DOHH2 (cell line): ENCODE results near the gene WWP2.

ENCODE experiments used
- H3F3A ChIP-seq: fragments of 200-600 bp; sonication (generic), shearing (Covaris generic); 2 replicates; pipeline ENCODE4 v1.6.0; 2016; ENCODE audit warnings: antibody characterized with exemption, mild to moderate bottlenecking; ENCODE audit not compliant: control insufficient read depth, insufficient read depth
- H3K27ac ChIP-seq: fragments of 200-600 bp; sonication (generic); 2 replicates; pipeline ENCODE4 v1.5.1; 2014; ENCODE audit warnings: low read depth, mild to moderate bottlenecking, low read length, moderate library complexity
- H3K27me3 ChIP-seq: fragments of 200-600 bp; sonication (generic); 2 replicates; pipeline ENCODE4 v1.6.1; 2014; ENCODE audit warnings: mild to moderate bottlenecking, low read length, mixed read lengths; ENCODE audit not compliant: control insufficient read depth
- H3K36me3 ChIP-seq: fragments of 200-600 bp; sonication (generic); 2 replicates; pipeline ENCODE4 v1.6.1; 2014; ENCODE audit warnings: mild to moderate bottlenecking, low read length, moderate library complexity, mixed read lengths; ENCODE audit not compliant: control insufficient read depth
- H3K4me1 ChIP-seq: fragments of 200-600 bp; sonication (generic); 2 replicates; pipeline ENCODE4 v1.6.1; 2014; ENCODE audit warnings: mild to moderate bottlenecking, low read length, mixed read lengths; ENCODE audit not compliant: control insufficient read depth
- H3K4me2 ChIP-seq: fragments of 200-600 bp; sonication (generic); 2 replicates; pipeline ENCODE4 v1.6.0; 2014; ENCODE audit warnings: mild to moderate bottlenecking, low read length, moderate library complexity
- H3K4me3 ChIP-seq: fragments of 200-600 bp; sonication (generic); 2 replicates; pipeline ENCODE4 v1.5.1; 2014; ENCODE audit warnings: mild to moderate bottlenecking, low read length, mixed read lengths
- H3K79me2 ChIP-seq: fragments of 200-600 bp; sonication (generic); 2 replicates; pipeline ENCODE4 v1.6.1; 2014; ENCODE audit warnings: mild to moderate bottlenecking, low read length, mixed read lengths; ENCODE audit not compliant: control insufficient read depth
- H3K9me2 ChIP-seq: fragments of 200-600 bp; sonication (generic); replicated peaks from 2 replicates; pipeline ENCODE4 v1.6.1; 2014; ENCODE audit warnings: mild to moderate bottlenecking, low read length, mixed read lengths; ENCODE audit not compliant: control insufficient read depth
- H3K9me3 ChIP-seq: fragments of 200-600 bp; sonication (generic); 2 replicates; pipeline ENCODE4 v1.6.1; 2014; ENCODE audit warnings: antibody characterized with exemption, low read length, mixed read lengths; ENCODE audit not compliant: control insufficient read depth, insufficient read depth
- H4K20me1 ChIP-seq: fragments of 200-600 bp; sonication (generic); 2 replicates; pipeline ENCODE4 v1.6.0; 2014; ENCODE audit warnings: low read depth, mild to moderate bottlenecking, antibody characterized with exemption, low read length, moderate library complexity; ENCODE audit not compliant: control insufficient read depth, insufficient read depth
- CTCF ChIP-seq: fragments of 200-600 bp; sonication (generic); IDR thresholded peaks from one replicate; pipeline ENCODE4 v1.5.1; 2014; ENCODE audit warnings: antibody characterized with exemption, mild to moderate bottlenecking, low read depth, low read length; ENCODE audit not compliant: poor library complexity, severe bottlenecking
- EZH2phosphoT487 ChIP-seq: fragments of 200-600 bp; sonication (generic); IDR thresholded peaks from 2 replicates; pipeline ENCODE4 v1.6.1; 2017; ENCODE audit warnings: borderline replicate concordance, mild to moderate bottlenecking, antibody characterized with exemption, low read length, moderate library complexity, mixed read lengths

Gene WWP2

GRCh38 chr16:69931631-69932030 lies 169.5 kb downstream of the WWP2 start:
- Histone ChIP-seq H3K4me3 (no peak overlapping the region), H3K4me1 (no peaks in the 10 kb centered on the region), H3K27ac (no peak overlapping the region), H3K9me2 (no peaks in the 10 kb centered on the region), H3K4me2 (no peak overlapping the region), H3K79me2 (no peaks in the 10 kb centered on the region), H3K9me3 (no peaks in the 10 kb centered on the region), H3K36me3 (no peaks in the 10 kb centered on the region; the same call in 1 of the 2 replicates), H3K27me3 (no peaks in the 10 kb centered on the region), H4K20me1 (no peaks in the 10 kb centered on the region), H3F3A (no peaks in the 10 kb centered on the region)
- no peak for TF ChIP-seq CTCF
- TF ChIP-seq EZH2phosphoT487 = no peak

GRCh38 chr16:69932228-69932627 lies 170.1 kb downstream of the WWP2 start:
- Histone ChIP-seq H3K9me3 (no peaks in the 10 kb centered on the region), H3K79me2 (no peaks in the 10 kb centered on the region), H4K20me1 (no peaks in the 10 kb centered on the region), H3K27me3 (no peaks in the 10 kb centered on the region), H3K9me2 (no peaks in the 10 kb centered on the region), H3K4me1 (no peaks in the 10 kb centered on the region), H3K27ac (no peak overlapping the region), H3F3A (no peaks in the 10 kb centered on the region), H3K4me3 (no peak overlapping the region), H3K4me2 (no peak overlapping the region), H3K36me3 (peaks cover 4% of the 10 kb centered on the region; the same call in 1 of the 2 replicates)
- TF ChIP-seq EZH2phosphoT487 (no peak), CTCF (no peak)

- H3K27ac ChIP-seq = no peak overlapping the region
- no peaks in the 10 kb centered on the region for H3K9me3 ChIP-seq
- no peak overlapping the region for H3K4me3 ChIP-seq
- no peak overlapping the region for H3K4me2 ChIP-seq
- H4K20me1 ChIP-seq = no peaks in the 10 kb centered on the region
- H3K79me2 ChIP-seq = no peaks in the 10 kb centered on the region
- no peaks in the 10 kb centered on the region for H3K27me3 ChIP-seq
- no peaks in the 10 kb centered on the region for H3K4me1 ChIP-seq
- H3K9me2 ChIP-seq = no peaks in the 10 kb centered on the region
- H3F3A ChIP-seq = no peaks in the 10 kb centered on the region
- peaks cover 10% of the 10 kb centered on the region; the same call in 1 of the 2 replicates for H3K36me3 ChIP-seq
- TF ChIP-seq CTCF (no peak), EZH2phosphoT487 (no peak)
These were observed 170.7 kb downstream of the WWP2 start for GRCh38 chr16:69932691-69933392.
